ENCODE data around the gene RNF121.

DNA sequence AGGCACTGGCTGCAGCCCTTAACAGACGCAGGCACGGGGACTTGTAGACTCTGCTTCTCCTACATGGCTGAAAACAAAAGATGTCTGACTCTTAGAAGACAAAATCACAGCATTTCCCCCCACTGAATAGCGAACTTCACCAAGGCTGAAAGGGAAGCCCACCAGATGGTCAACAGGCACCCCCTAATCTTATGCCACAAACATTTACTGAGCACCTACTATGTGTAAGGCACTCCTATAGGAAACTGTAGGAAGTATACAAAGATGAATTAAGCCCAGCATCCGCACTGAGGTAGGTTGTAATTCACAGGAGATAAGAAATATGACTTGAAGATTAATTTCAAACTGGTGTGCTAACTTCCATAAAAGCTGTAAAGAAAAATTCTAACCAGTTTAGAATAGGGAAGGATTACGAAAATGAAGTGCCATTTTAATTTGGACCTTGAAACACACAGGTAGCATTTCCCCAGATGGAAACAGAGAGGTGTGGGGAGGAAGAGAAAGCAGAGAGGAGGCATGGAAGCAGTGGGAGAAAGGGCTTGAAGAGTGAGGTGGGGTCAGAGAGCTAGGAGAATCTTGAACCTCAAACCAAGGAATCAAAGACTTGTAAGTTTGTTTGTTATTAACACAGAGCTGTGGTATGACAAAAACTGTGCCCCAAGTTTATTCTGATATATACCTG is 113.4 kb downstream of the RNF121 start:
- TF ChIP-seq CTCF (IDR thresholded peaks at IDR 0.05) (no peak), POLR2A (IDR thresholded peaks at IDR 0.05) (no peak)
